Articular chondrocyte of knee joint (primary cell): Measurements from ENCODE around the gene UTY. TPM values are rescaled to one million over a fixed set of nuclear protein-coding genes. Genes with fewer than 3 reads are reported as not detected.

Experiments used
- total RNA-seq: library from RNA; depleted of rRNA; stranded (reverse); fragments of >200 nt; gene quantifications from 2 replicates; pipeline ENCODE4 v1.2.3, GENCODE V29; 2012

The UTY gene
- total RNA-seq, result 0.11 and 38.5 TPM in 2 replicates

DNA sequence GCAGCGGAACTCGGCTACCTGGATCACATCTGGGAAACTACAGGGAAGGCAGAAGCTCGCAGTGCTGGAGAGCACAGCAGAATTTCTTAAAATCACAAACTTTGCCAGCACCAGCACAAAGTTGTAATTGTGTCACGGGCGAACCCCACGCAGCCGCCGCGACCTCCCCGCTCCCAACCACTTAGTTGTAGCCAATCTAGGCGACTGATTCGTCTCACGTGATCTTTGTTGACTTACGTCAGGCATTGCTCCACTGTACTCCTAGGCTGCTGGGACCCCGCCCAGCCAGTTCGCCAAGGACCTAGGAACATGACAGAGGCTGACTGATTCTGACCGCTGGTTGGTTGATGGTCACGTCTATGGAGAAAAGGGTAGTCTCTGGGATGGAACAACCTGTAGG is at the start of gene UTY:
UTY (minus strand) TSS at position 206 of the 400 bp plus-strand sequence. CDS start 368 bp downstream, outside the sequence.

Other genes starting within 250 kb of the UTY start
- 1.8 TPM in 1 of 2 replicates, not detected in the other for gene TMSB4Y, start 223.9 kb upstream of the UTY start, total RNA-seq